SK-N-SH treated with all-trans-retinoic acid at 6 μM for 48 hours (cell line): ENCODE measurements around the gene HTT.

Experiments
- ESRRG ChIP-seq: fragments of 250-450 bp; sonication (Bioruptor Pico); IDR thresholded peaks from 2 replicates; pipeline ENCODE4 v1.6.1; 2021; ENCODE audit warnings: mild to moderate bottlenecking
- OSR1 ChIP-seq: fragments of 250-450 bp; sonication (Bioruptor Pico); IDR thresholded peaks from 2 replicates; pipeline ENCODE4 v1.8.0; 2022; ENCODE audit warnings: moderate library complexity, mild to moderate bottlenecking, inconsistent platforms
- RARB ChIP-seq: fragments of 250-450 bp; sonication (Bioruptor Pico); IDR thresholded peaks from 2 replicates; pipeline ENCODE4 v1.8.0; 2021; ENCODE audit warnings: mild to moderate bottlenecking, moderate library complexity
- SNAI2 ChIP-seq: fragments of 250-450 bp; sonication (Bioruptor Pico); IDR thresholded peaks from 2 replicates; pipeline ENCODE4 v1.5.0; 2020; ENCODE audit warnings: mild to moderate bottlenecking, moderate library complexity
- TOX ChIP-seq: fragments of 250-450 bp; sonication (Bioruptor Pico); IDR thresholded peaks from 2 replicates; pipeline ENCODE4 v1.8.0; 2021; ENCODE audit warnings: mild to moderate bottlenecking, moderate library complexity, borderline replicate concordance
- ZFP3 ChIP-seq: fragments of 250-450 bp; sonication (Bioruptor Pico); IDR thresholded peaks from 2 replicates; pipeline ENCODE4 v1.5.0; 2020; ENCODE audit warnings: mild to moderate bottlenecking, moderate library complexity
- ZFP30 ChIP-seq: fragments of 450-650 bp; formaldehyde crosslinking; IDR thresholded peaks from 2 replicates; pipeline ENCODE4 v1.5.0; 2022; ENCODE audit warnings: mild to moderate bottlenecking, moderate library complexity

GRCh38 chr4:3184725-3185124 is 110.2 kb downstream of the HTT start:
- TF ChIP-seq ZFP30 (CRISPR knock-in tag): no peak
- no peak for TF ChIP-seq OSR1 (CRISPR knock-in tag)
- TF ChIP-seq RARB (CRISPR knock-in tag): no peak
- no peak for TF ChIP-seq ESRRG (CRISPR knock-in tag)
- TF ChIP-seq TOX (CRISPR knock-in tag): no peak
- TF ChIP-seq ZFP3 (CRISPR knock-in tag): no peak
- no peak for TF ChIP-seq SNAI2 (CRISPR knock-in tag)
